K562 treated with DMSO at 1 percent for 48 hours (cell line): ENCODE measurements around the gene RPL11. TPM values are rescaled to one million over a fixed set of nuclear protein-coding genes. Genes with fewer than 3 reads are reported as not detected.

Source experiments
- total RNA-seq: library from RNA; unstranded; fragments of 300-600 nt; gene quantifications from 2 replicates; pipeline ENCODE4 v1.2.3, GENCODE V29; 2022; ENCODE audit warnings: low replicate concordance; ENCODE audit errors: extremely low read depth

Gene RPL11
- 1,279 and 4,945 TPM in 2 replicates for total RNA-seq

GRCh38 chr1:23691499-23692307, at the start of gene RPL11:
RPL11 (plus strand) TSS chr1:23691806; CDS start chr1:23691824, 18 bp downstream.

GRCh38 chr1:23743287-23744152, 51.9 kb downstream of the RPL11 start, which contains the start of gene ELOA:
ELOA (plus strand) TSS chr1:23743471; CDS start chr1:23743504, 33 bp downstream.

Other genes with a start within 250 kb of the RPL11 start
- gene ASAP3, start 207.6 kb upstream of the RPL11 start, total RNA-seq: not detected in 2 replicates
- gene E2F2, start 160.6 kb upstream of the RPL11 start, total RNA-seq: not detected in 2 replicates
- gene ID3, start 132.3 kb upstream of the RPL11 start, total RNA-seq: not detected in 2 replicates
- not detected in 2 replicates for gene ELOA, start 51.7 kb downstream of the RPL11 start, total RNA-seq
- gene PITHD1, start 86.6 kb downstream of the RPL11 start, total RNA-seq: not detected in 2 replicates
- not detected in 2 replicates for gene LYPLA2, start 99.3 kb downstream of the RPL11 start, total RNA-seq
- not detected in 2 replicates for gene GALE, start 108.9 kb downstream of the RPL11 start, total RNA-seq
- gene HMGCL, start 133.6 kb downstream of the RPL11 start, total RNA-seq: not detected in 2 replicates
- gene FUCA1, start 176.5 kb downstream of the RPL11 start, total RNA-seq: not detected in 2 replicates
- not detected in 2 replicates for gene CNR2, start 221.6 kb downstream of the RPL11 start, total RNA-seq